Activated naive CD4-positive, alpha-beta T cell treated with anti-CD3 and anti-CD28 coated beads, Interleukin-2, amount 50 U/mL, for 72 hours (primary cell): ENCODE data around the gene SEC14L2. TPM values are rescaled to one million over a fixed set of nuclear protein-coding genes. Genes with fewer than 3 reads are reported as not detected.
A peak's percentile ranks its signal among the peaks of the same experiment; 100 is the strongest.

Source experiments
- ATAC-seq, 2 donors: fragments of 150-1000 bp; cut with Tn5 transposase; 2 replicates each; pipeline ENCODE4 v1.10.0; 2021; ENCODE audit warnings: mild to moderate bottlenecking in 2 of 2, moderate library complexity in 2 of 2
- DNase-seq, 2 donors: peaks; one replicate each; pipeline ENCODE4 v3.0.0; 2021 to 2022; ENCODE audit warnings: low spot score in 2 of 2
- H3K27ac Mint-ChIP-seq, 2 donors: one replicate each; pipeline ENCODE4 v1.8.0; 2022; ENCODE audit warnings: mild to moderate bottlenecking in 2 of 2, mixed read lengths in 2 of 2
- H3K36me3 Mint-ChIP-seq, 2 donors: one replicate each; pipeline ENCODE4 v1.8.0; 2022; ENCODE audit warnings: mixed read lengths in 2 of 2
- H3K9me3 Mint-ChIP-seq, 2 donors: one replicate each; pipeline ENCODE4 v1.8.0; 2022; ENCODE audit warnings: mixed read lengths in 2 of 2
- total RNA-seq, 2 donors: library from RNA; stranded (reverse); gene quantifications; one replicate each; pipeline ENCODE4 v1.2.3, GENCODE V29; 2022

SEC14L2 gene
- total RNA-seq, 2 donors from 2014 or later: 13.9 to 16.3 TPM

DNA sequence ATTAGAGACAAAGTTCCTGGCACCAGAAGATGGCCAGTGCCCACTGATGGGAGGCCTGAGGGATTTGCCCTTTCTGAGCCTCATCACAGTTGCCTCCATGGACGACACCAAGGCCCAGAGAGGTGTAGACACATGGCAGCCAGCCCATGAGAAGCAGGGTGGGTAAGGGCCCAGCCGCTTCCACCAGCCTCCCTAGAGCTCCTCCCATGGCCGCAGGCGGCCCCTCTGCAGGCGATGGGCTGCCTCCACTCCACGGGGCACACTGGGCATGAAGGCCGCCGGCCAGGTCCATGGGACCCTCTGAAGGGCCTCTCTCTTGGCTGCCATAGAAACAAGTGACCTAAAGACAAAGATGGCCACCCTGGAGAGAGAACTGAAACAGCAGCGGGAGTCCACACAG is 25.5 kb upstream of the SEC14L2 start:
- DNase-seq: no peak
- ATAC-seq: no peak
- H3K9me3 Mint-ChIP-seq: no peaks in the 10 kb centered on the region
- H3K27ac Mint-ChIP-seq: no peak overlapping the region
- no peaks in the 10 kb centered on the region for H3K36me3 Mint-ChIP-seq

DNA sequence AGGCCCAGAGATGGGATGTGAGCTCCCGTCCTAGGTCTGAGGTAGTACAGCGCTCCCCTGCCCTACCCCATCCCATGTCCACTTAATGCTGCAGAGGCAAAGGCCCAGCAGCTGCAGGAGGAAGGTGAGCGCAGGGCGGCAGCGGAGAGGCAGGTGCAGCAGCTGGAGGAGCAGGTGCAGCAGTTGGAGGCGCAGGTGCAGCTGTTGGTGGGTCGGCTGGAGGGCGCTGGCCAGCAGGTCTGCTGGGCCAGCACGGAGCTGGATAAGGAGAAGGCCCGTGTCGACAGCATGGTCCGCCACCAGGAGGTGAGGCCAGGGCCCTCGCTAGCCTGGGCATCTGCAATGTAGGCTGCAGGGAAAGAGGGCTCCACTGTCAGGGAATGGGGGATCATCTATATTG is 24.8 kb upstream of the SEC14L2 start:
- no peaks in the 10 kb centered on the region for H3K9me3 Mint-ChIP-seq
- DNase-seq (no peak), ATAC-seq (no peak)
- no peaks in the 10 kb centered on the region for H3K36me3 Mint-ChIP-seq
- H3K27ac Mint-ChIP-seq: no peak overlapping the region

- H3K27ac Mint-ChIP-seq: no peak overlapping the region
- no peak for DNase-seq
- no peak for ATAC-seq
- no peaks in the 10 kb centered on the region for H3K9me3 Mint-ChIP-seq
- H3K36me3 Mint-ChIP-seq: no peaks in the 10 kb centered on the region
Observed at GRCh38 chr22:30372915-30373314, 23.9 kb upstream of the SEC14L2 start.

DNA sequence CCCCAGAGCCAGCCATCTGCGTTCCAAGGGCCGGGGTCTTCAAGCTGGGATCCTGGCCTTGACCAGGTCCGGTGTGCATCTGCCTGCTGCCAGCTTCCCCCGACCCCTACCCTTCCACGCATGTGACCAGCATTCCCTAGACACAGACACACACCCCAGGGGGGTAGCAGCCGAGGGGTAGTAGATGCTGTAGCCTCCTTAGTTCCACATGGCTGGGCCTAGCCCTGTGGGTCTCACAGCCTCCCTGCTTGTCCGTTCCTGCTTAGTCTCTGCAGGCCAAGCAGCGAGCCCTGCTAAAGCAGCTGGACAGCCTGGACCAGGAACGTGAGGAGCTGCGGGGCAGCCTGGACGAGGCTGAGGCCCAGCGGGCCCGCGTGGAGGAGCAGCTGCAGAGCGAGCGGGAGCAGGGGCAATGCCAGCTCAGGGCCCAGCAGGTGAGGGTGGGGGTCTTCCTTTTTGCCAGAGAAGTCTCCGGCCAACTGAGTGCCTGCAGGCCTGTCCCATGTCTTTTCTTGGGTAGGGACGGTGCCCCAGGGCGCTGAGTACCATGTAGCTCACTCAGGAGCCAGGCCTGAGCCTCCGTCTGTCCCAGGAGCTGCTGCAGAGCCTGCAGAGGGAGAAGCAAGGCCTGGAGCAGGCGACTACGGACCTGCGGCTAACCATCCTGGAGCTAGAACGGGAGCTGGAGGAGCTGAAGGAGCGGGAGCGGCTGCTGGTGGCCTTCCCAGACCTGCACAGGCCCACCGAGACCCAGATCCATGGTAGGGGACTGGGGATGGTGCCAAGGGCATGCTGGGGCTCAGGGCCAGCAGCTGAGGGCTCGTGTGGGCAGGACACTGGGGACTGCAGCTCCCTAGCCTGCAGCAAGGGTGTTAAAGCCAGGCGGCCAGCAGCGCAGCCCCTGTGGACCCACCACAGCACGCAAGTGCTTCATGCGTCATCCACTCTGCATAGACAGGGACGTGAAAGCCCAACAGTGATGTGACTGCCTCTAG is 23.2 kb upstream of the SEC14L2 start:
- ATAC-seq (no peak), DNase-seq (no peak)
- H3K27ac Mint-ChIP-seq: no peak overlapping the region
- H3K9me3 Mint-ChIP-seq: no peaks in the 10 kb centered on the region
- H3K36me3 Mint-ChIP-seq: no peaks in the 10 kb centered on the region

DNA sequence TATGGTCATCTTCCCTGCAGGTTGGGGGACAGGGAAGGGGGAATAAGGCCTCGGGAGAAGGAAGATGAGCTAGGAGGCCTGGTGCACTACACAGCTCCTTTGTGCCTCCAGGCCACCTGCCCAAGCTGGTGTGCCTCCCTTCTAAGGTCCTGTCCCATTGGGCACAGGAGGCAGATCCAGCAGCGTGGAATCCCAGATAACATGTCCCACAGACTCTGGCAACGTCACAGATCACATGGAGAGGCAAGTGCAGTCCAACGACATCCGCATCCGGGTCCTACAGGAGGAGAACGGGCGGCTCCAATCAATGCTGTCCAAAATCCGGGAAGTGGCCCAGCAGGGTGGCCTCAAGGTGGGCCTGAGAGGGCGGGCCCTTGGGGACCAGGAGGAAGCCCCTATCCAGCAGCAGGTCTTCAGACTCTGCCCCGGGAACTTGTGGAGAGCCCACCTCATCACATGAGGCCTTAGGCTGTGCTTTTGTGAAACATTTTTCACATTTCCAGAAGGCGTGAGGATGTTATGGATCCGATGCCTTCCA is 21.4 kb upstream of the SEC14L2 start:
- peak overlapping the region in 1 of 2 donors; percentile 17 for H3K27ac Mint-ChIP-seq
- no peaks in the 10 kb centered on the region for H3K36me3 Mint-ChIP-seq
- no peak for DNase-seq
- ATAC-seq: no peak
- no peaks in the 10 kb centered on the region for H3K9me3 Mint-ChIP-seq

DNA sequence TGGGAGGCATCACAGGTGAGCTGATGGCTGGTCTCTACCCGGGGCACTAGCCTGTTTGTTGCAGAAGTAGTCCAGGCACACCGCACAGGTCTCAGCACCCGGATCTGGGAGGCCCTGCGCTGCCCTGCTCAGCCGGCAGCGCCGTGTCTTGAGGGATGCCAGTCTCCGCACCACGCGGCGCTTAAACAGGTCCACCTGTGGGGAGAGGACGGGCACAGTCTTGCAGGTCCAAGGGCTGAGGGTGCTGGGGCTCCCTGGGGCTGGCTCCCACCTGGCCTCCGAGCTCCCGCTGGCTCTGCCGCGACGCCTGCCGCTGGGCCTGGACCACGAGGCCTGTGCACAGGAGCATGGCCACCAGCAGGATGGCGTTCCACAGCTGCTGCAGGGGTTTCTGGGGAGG is 16.8 kb upstream of the SEC14L2 start:
- no peaks in the 10 kb centered on the region for H3K9me3 Mint-ChIP-seq
- H3K36me3 Mint-ChIP-seq: no peaks in the 10 kb centered on the region
- ATAC-seq (no peak), DNase-seq (no peak)
- H3K27ac Mint-ChIP-seq: no peak overlapping the region

GRCh38 chr22:30381264-30381663 is 15.6 kb upstream of the SEC14L2 start:
- ATAC-seq (peak; percentile 62 to 85), DNase-seq (no peak)
- Mint-ChIP-seq H3K27ac (peak overlapping the region; percentile 5 to 24), H3K9me3 (no peaks in the 10 kb centered on the region), H3K36me3 (no peaks in the 10 kb centered on the region)

- no peaks in the 10 kb centered on the region for H3K9me3 Mint-ChIP-seq
- H3K36me3 Mint-ChIP-seq: no peaks in the 10 kb centered on the region
- ATAC-seq (no peak), DNase-seq (no peak)
- no peak overlapping the region for H3K27ac Mint-ChIP-seq
Observed at GRCh38 chr22:30382340-30382739, 14.5 kb upstream of the SEC14L2 start.

DNA sequence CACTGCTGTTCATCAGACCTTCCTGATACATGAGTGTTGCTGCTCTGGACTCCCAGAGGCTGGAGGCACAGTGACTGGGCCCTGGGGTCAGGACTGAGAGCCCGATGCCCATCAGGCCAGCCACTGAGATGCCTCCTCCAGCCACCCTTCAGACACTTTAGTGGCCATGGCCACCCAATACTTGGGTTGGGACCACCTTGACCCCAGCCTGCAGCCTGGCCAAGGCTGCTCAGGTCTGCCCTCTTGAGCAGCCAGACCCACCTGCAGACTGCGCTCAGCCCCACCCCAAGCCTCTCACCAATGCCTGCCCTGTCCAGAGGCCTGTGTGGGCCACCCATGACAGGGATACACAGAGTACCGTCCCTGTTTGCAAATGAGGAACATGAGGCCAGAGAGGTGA is 13.8 kb upstream of the SEC14L2 start:
- H3K27ac Mint-ChIP-seq: no peak overlapping the region
- ATAC-seq (no peak), DNase-seq (no peak)
- H3K9me3 Mint-ChIP-seq: no peaks in the 10 kb centered on the region
- no peaks in the 10 kb centered on the region for H3K36me3 Mint-ChIP-seq

DNA sequence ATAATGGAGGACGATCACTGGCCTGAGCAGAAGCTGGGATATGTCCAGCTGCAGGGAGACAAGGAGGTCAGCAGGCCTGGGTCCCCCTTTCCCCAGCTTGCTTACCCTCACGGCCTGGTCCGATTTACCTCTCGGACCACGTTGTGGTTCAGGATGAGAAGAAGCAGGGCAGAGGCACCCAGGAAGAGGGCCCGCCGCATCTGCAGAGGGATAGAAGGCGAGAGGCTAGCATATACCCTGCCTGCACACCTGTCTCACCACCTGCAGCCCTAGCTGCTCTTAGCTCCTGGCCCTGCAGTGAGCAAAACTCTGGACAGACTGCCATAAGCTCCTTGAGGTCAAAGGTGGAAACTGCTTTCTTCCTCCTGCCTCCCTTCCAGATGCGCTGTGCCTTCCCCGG is 10.9 kb upstream of the SEC14L2 start:
- H3K27ac Mint-ChIP-seq: no peak overlapping the region
- H3K36me3 Mint-ChIP-seq: no peaks in the 10 kb centered on the region
- ATAC-seq (no peak), DNase-seq (no peak)
- H3K9me3 Mint-ChIP-seq: no peaks in the 10 kb centered on the region

DNA sequence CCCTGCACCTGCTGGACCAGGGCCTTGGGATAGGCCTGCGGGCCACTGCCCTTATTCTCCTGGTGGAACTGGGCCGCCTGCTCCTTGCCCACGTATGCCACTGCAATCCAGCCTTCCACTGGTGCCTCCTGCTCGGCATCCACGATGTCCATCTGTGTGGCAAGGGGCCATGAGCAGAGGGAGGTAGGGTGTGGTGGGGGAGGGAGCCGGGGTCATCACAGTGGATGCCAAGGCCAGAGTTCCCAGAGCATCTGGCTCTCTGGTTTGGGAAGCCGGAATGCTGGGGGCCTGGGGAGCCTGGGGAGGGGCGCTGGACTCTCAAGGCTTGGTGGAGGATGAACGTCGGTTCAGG is 10.2 kb upstream of the SEC14L2 start:
- Mint-ChIP-seq H3K27ac (peak overlapping the region in 1 of 2 donors; percentile 60), H3K9me3 (no peaks in the 10 kb centered on the region), H3K36me3 (no peaks in the 10 kb centered on the region)
- ATAC-seq: no peak
- no peak for DNase-seq

DNA sequence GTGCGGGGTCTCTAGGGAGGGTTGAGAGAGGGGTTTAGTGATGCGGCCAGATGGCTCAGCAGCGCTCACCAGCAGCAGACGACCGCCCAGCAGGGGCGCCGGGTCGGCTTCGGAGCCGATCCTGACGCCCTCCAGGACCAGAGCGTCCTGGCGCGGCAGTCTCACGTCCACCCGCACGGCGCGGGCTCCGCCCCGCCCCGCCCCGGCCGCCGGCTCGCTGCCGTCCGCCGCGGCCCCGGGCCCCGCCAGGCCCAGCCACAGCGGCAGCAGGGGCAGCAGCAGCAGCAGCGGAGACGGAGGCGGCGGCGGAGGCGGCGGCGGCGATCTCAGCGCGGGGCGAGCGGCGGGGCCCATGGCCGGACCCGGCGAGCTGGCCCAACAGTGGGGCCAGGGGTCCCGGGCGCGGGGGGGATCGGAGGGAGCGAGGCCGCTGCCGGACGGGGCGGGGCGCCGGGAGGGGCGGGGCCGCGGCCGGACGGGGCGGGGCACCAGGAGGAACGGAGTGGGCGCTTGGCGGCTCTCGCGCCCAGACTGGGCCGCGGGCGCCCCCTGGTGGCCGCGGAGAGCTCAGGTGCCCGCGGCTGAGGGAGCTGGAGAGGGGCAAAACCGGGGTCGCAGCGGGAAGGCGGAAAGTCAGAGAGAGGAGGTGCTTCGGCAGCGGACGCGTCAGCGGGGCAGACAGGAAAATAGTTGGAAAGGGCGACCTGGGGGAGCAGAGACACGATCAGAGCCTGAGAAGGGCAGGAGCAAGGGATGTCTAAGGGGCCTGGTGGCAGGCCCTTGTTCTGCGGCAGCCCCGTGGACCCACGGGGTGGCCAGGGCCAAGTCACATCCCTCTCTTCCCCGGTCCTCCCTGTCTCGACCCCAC is 9.6 kb upstream of the SEC14L2 start, which contains the start of gene RNF215:
Gene RNF215, minus strand, starts transcription at position 452 of the 868 bp plus-strand sequence. Its CDS starts 98 bp downstream, at position 354.
- ATAC-seq (peak; percentile 80 to 86), DNase-seq (peak; percentile 89 to 90)
- H3K9me3 Mint-ChIP-seq: no peaks in the 10 kb centered on the region
- H3K36me3 Mint-ChIP-seq: no peaks in the 10 kb centered on the region
- peak within 1 kb of the TSS; percentile 57 to 60 for H3K27ac Mint-ChIP-seq

GRCh38 chr22:30390974-30391691 is 5.7 kb upstream of the SEC14L2 start:
- ATAC-seq (peak; percentile 66 to 69), DNase-seq (peak; percentile 77 to 79)
- Mint-ChIP-seq H3K9me3 (no peaks in the 10 kb centered on the region), H3K27ac (peak overlapping the region; percentile 50 to 84), H3K36me3 (no peaks in the 10 kb centered on the region)

- DNase-seq (no peak), ATAC-seq (no peak)
- Mint-ChIP-seq H3K9me3 (no peaks in the 10 kb centered on the region), H3K27ac (no peak overlapping the region), H3K36me3 (no peaks in the 10 kb centered on the region)
Observed at GRCh38 chr22:30392661-30393321, 4.0 kb upstream of the SEC14L2 start.

DNA sequence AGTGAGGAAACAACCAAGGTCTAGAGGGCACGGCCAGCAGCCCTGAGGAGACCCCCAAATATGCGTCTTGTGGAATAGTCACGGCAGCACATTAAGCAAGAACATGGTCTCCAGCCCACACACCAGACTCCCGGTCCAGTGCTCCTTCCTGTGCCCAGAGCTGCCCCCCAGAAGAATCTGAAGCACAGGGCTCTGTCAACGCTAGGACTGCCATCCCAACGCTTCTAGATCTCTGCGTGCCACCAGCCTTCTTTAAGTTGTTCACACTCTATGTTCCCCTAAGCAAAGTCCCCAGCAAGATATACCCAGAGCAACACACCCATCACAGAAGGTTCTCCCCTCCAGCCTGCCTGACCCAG is 3.5 kb upstream of the SEC14L2 start:
- no peak for DNase-seq
- Mint-ChIP-seq H3K27ac (peak overlapping the region in 1 of 2 donors; percentile 59), H3K36me3 (no peaks in the 10 kb centered on the region), H3K9me3 (no peaks in the 10 kb centered on the region)
- ATAC-seq: no peak

- no peak for ATAC-seq
- Mint-ChIP-seq H3K9me3 (no peaks in the 10 kb centered on the region), H3K27ac (peak overlapping the region; percentile 47 to 59), H3K36me3 (peaks cover 0 to 2% of the 10 kb centered on the region in 2 donors)
- DNase-seq: no peak
Observed at GRCh38 chr22:30393885-30394284, 2.9 kb upstream of the SEC14L2 start.
